B cell (primary cell): ENCODE data around the gene RPS6KL1.

Experiments
- CTCF ChIP-seq: fragments of 200-600 bp; IDR thresholded peaks from one replicate; pipeline ENCODE4 v1.8.0; 2022; ENCODE audit warnings: antibody characterized with exemption, mild to moderate bottlenecking
- EZH2 ChIP-seq: IDR thresholded peaks from 2 replicates; pipeline ENCODE4 v1.6.1; 2012; ENCODE audit warnings: borderline replicate concordance, low read depth, mild to moderate bottlenecking, moderate library complexity, low read length; ENCODE audit not compliant: insufficient read depth, poor library complexity, severe bottlenecking

- TF ChIP-seq CTCF, result no peak
- TF ChIP-seq EZH2, result no peak
These were observed 11.8 kb downstream of the RPS6KL1 start for GRCh38 chr14:74911221-74911620.
